GM12874 (cell line): Measurements from ENCODE around the gene BABAM1.
A peak's percentile ranks its signal among the peaks of the same experiment; 100 is the strongest.

Source experiments
- TF ChIP-seq, protein P1 (sequence below): IDR thresholded peaks from 2 replicates; pipeline ENCODE4 v1.5.1; 2011; ENCODE audit warnings: low read depth, mild to moderate bottlenecking, control low read depth, low read length, moderate library complexity; ENCODE audit not compliant: insufficient read depth

The BABAM1 gene

GRCh38 chr19:17282488-17283125, 15.4 kb downstream of the BABAM1 start:
- TF ChIP-seq, protein P1, sequence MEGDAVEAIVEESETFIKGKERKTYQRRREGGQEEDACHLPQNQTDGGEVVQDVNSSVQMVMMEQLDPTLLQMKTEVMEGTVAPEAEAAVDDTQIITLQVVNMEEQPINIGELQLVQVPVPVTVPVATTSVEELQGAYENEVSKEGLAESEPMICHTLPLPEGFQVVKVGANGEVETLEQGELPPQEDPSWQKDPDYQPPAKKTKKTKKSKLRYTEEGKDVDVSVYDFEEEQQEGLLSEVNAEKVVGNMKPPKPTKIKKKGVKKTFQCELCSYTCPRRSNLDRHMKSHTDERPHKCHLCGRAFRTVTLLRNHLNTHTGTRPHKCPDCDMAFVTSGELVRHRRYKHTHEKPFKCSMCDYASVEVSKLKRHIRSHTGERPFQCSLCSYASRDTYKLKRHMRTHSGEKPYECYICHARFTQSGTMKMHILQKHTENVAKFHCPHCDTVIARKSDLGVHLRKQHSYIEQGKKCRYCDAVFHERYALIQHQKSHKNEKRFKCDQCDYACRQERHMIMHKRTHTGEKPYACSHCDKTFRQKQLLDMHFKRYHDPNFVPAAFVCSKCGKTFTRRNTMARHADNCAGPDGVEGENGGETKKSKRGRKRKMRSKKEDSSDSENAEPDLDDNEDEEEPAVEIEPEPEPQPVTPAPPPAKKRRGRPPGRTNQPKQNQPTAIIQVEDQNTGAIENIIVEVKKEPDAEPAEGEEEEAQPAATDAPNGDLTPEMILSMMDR, result peak; percentile 98

DNA sequence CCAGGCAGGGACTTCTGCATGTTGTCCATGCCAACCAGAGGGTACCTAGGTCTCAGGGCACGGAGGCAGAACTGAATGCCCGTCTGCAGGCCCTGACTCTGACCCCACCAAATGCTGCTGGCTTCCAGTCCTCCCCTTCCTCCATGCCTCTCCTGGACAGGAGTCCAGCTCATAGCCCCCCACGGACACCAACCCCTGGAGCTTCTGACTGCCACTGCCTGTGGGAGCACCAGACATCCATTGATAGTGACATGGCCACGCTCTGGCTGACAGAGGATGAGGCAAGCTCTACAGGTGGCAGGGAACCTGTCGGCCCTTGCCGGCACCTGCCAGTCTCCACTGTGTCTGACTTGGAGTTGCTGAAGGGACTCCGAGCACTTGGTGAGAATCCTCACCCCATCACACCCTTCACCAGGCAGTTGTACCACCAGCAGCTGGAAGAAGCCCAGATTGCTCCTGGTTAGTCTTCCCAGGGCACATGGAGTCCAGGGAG, 16.3 kb downstream of the BABAM1 start:
- TF ChIP-seq, protein P1, result no peak

DNA sequence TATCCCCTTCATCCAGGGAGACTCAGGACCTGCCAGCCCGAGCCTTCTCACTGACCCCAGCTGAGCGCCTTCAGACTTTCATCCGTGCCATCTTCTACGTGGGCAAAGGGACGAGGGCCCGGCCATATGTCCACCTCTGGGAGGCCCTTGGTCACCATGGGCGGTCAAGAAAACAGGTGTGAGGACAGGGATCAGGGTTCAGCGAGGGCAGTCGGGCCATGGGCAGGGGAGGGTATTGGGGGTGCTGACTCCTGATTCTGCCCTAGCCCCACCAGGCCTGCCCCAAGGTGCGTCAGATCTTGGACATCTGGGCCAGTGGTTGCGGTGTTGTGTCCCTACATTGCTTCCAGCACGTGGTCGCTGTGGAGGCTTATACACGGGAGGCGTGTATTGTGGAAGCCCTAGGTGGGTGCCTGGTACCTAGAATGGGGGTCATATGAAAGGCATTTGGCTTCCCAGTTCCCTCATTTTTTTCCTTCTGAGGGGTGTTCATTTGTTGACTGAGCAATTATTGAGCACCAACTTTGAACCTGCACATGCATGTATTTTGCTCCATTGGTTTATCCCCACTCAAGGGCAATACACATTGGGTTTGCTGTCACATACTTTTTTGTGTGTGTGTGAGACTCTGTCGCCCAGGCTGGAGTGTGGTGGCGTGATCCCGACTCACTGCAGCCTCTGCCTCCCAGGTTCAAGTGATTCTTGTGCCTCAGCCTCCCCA, 18.3 kb downstream of the BABAM1 start:
- TF ChIP-seq, protein P1, result no peak

- TF ChIP-seq, protein P1, result no peak
Observed at GRCh38 chr19:17286263-17286662, 19.0 kb downstream of the BABAM1 start.

DNA sequence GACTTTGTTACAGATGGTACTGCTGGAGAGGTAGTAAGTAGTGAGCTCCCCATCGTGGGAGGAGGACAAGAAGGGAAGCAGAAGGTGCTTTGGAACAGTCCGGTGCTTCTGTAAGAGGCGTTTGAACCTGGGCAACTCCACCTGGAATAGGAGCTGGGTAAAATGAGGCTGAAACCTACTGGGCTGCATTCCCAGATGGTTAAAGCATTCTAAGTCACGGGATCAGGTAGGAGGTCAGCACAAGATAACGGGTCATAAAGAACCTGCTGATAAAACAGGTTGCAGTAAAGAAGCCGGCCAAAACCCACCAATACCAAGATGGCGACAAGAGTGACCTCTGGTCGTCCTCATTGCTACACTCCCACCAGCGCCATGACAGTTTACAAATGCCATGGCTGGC, 19.5 kb downstream of the BABAM1 start:
- TF ChIP-seq, protein P1, result no peak

GRCh38 chr19:17289489-17289888, 22.2 kb downstream of the BABAM1 start:
- TF ChIP-seq, protein P1, result no peak

DNA sequence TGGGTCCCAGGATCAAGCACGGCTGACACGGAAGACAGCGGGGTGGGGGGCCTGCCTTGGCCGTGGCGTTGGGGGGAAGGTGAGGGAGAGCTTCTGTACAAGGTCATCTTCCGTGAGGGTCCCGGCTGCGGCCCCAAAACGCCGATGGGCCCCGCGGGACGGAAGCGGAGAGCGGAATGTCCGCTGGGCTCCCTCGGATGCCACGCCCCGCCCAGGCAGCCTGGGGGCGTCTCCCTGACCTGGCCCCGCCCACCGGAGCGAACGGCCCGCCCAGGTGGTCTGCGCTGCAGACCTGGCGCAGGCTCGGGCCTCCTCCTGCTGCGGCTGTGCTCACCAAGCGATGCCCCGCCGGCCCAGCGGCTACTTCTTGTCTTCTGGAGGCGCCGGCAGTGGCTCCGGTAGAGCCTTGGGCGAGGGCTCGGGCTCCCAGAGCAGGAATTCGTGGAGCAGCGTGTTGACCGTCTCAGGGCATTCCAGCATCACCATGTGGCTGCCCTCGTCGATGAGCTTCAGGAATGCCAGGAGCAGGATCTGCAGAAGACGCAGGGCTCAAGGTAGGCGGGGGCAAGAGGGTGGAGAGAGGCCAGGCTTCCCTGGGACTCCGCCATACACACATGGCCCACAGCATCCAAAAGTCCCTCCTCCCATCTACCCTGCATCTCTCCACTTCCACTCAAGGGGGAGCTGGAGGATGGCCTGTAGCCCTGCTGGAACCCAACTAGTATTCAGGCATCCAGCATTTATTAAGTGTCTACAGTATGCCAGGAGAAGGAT, 25.2 kb downstream of the BABAM1 start:
- TF ChIP-seq, protein P1, result peak; percentile 78
